Measurements from ENCODE around the gene SH3RF1. TPM values are rescaled to one million over a fixed set of nuclear protein-coding genes. Genes with fewer than 3 reads are reported as not detected.
A peak's percentile ranks its signal among the peaks of the same experiment; 100 is the strongest.

Gene SH3RF1
- total and polyA plus RNA-seq, 10 of the 15 experiments (the other 5 are each of a cell fraction or from before 2014, with no cell fraction given) = 4.5 to 22.5 (median 10.4) TPM

- ChIA-PET POLR2A (interaction anchor here (0.5 to 1.9 kb wide), 6 partner anchors 9 to 396 kb away, joined by 3 to 5 read pairs (median 3); partner anchors contain the start of gene CBR4), SMC1A (ENCODE audit: uncharacterized antibody, unreplicated experiment) (interaction anchor here (0.6 to 2.1 kb wide), 18 partner anchors 10 to 386 kb away, joined by 3 to 9 read pairs (median 4); partner anchors contain the start of gene CBR4)
- no peak for DNase-seq (ENCODE audit: low read depth, low spot score)
- no peak for TF ChIP-seq TBL1XR1 (IDR thresholded peaks at IDR 0.05; ENCODE audit: low read depth, low read length)
- no peak for TF ChIP-seq ZNF622 (IDR thresholded peaks at IDR 0.05)
- TF ChIP-seq, protein P1, sequence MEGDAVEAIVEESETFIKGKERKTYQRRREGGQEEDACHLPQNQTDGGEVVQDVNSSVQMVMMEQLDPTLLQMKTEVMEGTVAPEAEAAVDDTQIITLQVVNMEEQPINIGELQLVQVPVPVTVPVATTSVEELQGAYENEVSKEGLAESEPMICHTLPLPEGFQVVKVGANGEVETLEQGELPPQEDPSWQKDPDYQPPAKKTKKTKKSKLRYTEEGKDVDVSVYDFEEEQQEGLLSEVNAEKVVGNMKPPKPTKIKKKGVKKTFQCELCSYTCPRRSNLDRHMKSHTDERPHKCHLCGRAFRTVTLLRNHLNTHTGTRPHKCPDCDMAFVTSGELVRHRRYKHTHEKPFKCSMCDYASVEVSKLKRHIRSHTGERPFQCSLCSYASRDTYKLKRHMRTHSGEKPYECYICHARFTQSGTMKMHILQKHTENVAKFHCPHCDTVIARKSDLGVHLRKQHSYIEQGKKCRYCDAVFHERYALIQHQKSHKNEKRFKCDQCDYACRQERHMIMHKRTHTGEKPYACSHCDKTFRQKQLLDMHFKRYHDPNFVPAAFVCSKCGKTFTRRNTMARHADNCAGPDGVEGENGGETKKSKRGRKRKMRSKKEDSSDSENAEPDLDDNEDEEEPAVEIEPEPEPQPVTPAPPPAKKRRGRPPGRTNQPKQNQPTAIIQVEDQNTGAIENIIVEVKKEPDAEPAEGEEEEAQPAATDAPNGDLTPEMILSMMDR (IDR thresholded peaks at IDR 0.05 in 2 of 3, conservative IDR thresholded peaks at IDR 0.05 in 1 of 3; ENCODE audit: control insufficient read depth in 2 of 3, extremely low read depth in 1 of 3, insufficient read depth in 1 of 3, low read depth in 3 of 3, low read length in 3 of 3) = no peak
- no peak for TF ChIP-seq ZNF207 (IDR thresholded peaks at IDR 0.05; ENCODE audit: borderline replicate concordance)
- TF ChIP-seq MEF2A (IDR thresholded peaks at IDR 0.05; ENCODE audit: insufficient read depth, low read depth, low read length) = no peak
- no peak for TF ChIP-seq USF2 (IDR thresholded peaks at IDR 0.05; ENCODE audit: borderline replicate concordance, low read depth, low read length)
- TF ChIP-seq SREBF1 (IDR thresholded peaks at IDR 0.05; ENCODE audit: low read length) = no peak
- TF ChIP-seq PAX5 (IDR thresholded peaks at IDR 0.05; ENCODE audit: borderline replicate concordance, low read depth, low read length) = no peak
- TF ChIP-seq ZSCAN29 (IDR thresholded peaks at IDR 0.05) = no peak
- no peak for TF ChIP-seq CEBPZ (IDR thresholded peaks at IDR 0.05; ENCODE audit: low read depth, low read length)
- no peak for TF ChIP-seq FOXM1 (IDR thresholded peaks at IDR 0.05; ENCODE audit: low read depth, low read length)
- no peak for TF ChIP-seq CBX5 (IDR thresholded peaks at IDR 0.05; ENCODE audit: low read depth)
- TF ChIP-seq KDM1A (IDR thresholded peaks at IDR 0.05; ENCODE audit: borderline replicate concordance) = no peak
- TF ChIP-seq, protein P2, sequence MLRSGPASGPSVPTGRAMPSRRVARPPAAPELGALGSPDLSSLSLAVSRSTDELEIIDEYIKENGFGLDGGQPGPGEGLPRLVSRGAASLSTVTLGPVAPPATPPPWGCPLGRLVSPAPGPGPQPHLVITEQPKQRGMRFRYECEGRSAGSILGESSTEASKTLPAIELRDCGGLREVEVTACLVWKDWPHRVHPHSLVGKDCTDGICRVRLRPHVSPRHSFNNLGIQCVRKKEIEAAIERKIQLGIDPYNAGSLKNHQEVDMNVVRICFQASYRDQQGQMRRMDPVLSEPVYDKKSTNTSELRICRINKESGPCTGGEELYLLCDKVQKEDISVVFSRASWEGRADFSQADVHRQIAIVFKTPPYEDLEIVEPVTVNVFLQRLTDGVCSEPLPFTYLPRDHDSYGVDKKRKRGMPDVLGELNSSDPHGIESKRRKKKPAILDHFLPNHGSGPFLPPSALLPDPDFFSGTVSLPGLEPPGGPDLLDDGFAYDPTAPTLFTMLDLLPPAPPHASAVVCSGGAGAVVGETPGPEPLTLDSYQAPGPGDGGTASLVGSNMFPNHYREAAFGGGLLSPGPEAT (IDR thresholded peaks at IDR 0.05; ENCODE audit: low read depth) = no peak
- no peak for TF ChIP-seq NR2C1 (IDR thresholded peaks at IDR 0.05)
Observed at GRCh38 chr4:169098969-169099690, 171.6 kb downstream of the SH3RF1 start.

More at GRCh38 chr4:169098969-169099690, 171.6 kb downstream of the SH3RF1 start:
- no TSS peak for BruUV-seq (replicated peaks)
- Histone ChIP-seq H3K4me3 (no peak overlapping the region), H3K9me3 (replicated peaks; ENCODE audit: control insufficient read depth, insufficient read depth, low read length) (peaks cover 3% of the 10 kb centered on the region; the same call in 1 of the 3 replicates), H3K27me3 (replicated peaks in 1 of 2; ENCODE audit: control insufficient read depth in 2 of 2, insufficient read depth in 2 of 2, low read length in 1 of 2) (no peaks in the 10 kb centered on the region), H3K27ac (ENCODE audit: control insufficient read depth, insufficient read depth) (peak overlapping the region; percentile 70), H3K36me3 (ENCODE audit: control insufficient read depth in 2 of 2, insufficient read depth in 2 of 2, low read length in 1 of 2) (peaks cover 0 to 6% of the 10 kb centered on the region in 2 experiments; a peak in 2 of 4 replicates), H3K4me1 (ENCODE audit: control insufficient read depth, insufficient read depth, low read length) (peaks cover 34% of the 10 kb centered on the region), H3K4me2 (ENCODE audit: control insufficient read depth, insufficient read depth) (peak overlapping the region; percentile 58; the same call in 1 of the 2 replicates), H3K79me2 (ENCODE audit: control insufficient read depth, insufficient read depth, low read length) (no peaks in the 10 kb centered on the region), H2AFZ (ENCODE audit: control insufficient read depth, low read depth, low read length) (no peak overlapping the region; the same call in 1 of the 2 replicates), H4K20me1 (ENCODE audit: control insufficient read depth, insufficient read depth) (no peaks in the 10 kb centered on the region), H3K9ac (ENCODE audit: control insufficient read depth, insufficient read depth, low read length) (no peak overlapping the region)
- FAIRE-seq (no peak), ATAC-seq (peak; percentile 5)
- 45% methylated on average over 4 of the region's 4 CpGs for WGBS (ENCODE audit: insufficient coverage, insufficient replicate concordance, low lambda C conversion rate, missing lambda C conversion rate)
- CTCF ChIA-PET = interaction anchor here (1.0 to 1.7 kb wide), 3 partner anchors 21 to 94 kb away, joined by 3 to 4 read pairs (median 3); no protein-coding TSS in a partner anchor
- RAD21 ChIA-PET (ENCODE audit: unreplicated experiment) = interaction anchor here (0.7 to 3.0 kb wide), 11 partner anchors 9 to 387 kb away, joined by 3 to 16 read pairs (median 4); partner anchors contain the start of gene CBR4
- in situ Hi-C loops (cut with MboI) = no loop called here
- intact Hi-C loops (cut with micrococcal nuclease; ENCODE audit: unreplicated experiment) = loop anchor here (5.0 kb wide), 1 partner anchor 303 kb away; no protein-coding TSS in a partner anchor

Measured in GM12878 (cell line).